ENCODE results near the gene AFDN.

AFDN gene

DNA sequence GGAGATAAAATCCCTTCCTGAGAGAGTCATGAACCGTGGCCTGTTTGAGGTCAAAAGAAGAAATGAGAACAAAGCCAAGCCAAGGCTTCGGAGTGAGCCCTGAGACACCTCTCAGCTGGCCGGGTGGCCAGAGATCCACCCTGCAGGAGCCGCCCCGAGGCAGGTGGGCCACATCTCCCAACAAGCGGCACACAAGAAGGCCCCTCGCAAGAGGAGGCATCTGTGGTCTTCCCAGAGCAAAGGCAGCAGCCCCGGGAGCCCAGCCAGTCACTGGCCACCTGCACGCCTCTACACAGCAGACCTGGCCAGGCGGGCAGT is 30.9 kb upstream of the AFDN start:
- in situ Hi-C loops (cut with HindIII; ENCODE audit: low sequenced_read_pairs) = no loop called here

DNA sequence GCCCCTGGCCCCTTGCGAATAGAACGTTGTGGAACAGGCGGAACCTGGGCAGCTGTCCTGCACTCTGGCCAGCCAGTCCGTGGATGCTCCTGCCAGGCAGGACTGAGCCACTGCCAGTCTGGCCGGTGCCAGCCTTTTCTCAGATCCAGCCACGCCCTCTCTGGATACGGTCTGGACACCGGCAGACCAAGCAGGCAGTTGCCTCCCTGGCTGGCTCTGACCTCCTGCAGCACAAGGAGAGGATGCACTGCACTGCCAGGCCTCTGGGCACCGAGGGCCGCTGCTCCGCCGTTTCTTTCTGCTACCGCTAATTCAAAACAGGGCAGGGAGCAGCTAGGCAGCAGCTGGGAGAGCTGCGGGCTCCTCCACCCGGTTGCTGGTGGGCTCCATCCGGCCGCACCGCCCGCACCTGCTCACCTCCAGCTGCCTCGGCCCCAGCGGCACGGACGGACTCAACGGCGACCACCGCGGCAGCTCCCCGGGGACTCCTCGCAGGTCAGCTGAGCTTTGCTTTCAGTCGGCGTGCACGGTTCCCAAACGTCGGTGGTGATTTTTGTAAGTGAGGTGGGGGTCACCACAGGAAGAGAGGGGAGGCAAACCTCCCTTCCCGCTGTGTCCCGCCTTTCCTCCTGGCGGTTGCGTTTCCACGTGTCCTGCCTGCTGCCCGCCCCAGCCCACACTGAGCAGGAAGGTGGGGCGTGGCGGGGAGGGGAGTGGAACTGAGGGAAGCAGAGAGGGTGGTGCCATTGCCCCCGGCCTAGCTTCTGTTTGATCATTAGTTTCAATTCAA is 30.3 kb upstream of the AFDN start:
- in situ Hi-C loops (cut with HindIII; ENCODE audit: low sequenced_read_pairs) = no loop called here

DNA sequence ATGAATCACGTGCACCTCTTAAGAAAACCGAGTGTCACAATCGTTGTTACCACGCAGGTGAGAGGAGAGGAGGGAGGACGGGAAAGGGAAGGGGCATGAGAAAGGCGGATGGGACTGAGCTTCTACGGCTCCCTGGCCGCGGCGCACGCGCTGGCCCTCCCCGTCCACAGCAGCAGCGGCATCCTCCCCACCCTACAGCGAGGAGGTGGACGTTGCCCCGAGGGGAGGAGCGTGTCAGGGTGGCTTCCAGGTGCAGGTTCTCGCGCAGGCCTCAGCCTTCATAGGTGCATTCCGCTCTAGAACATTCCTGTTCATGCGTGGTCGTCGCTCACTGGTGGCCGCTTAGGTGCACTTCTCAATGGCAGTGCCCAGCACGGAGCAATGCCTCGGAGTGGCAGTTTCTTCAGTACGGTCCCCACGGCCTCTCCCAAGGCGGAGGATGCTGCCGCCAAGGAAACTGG is 29.7 kb upstream of the AFDN start:
- in situ Hi-C loops (cut with HindIII; ENCODE audit: low sequenced_read_pairs) = no loop called here

DNA sequence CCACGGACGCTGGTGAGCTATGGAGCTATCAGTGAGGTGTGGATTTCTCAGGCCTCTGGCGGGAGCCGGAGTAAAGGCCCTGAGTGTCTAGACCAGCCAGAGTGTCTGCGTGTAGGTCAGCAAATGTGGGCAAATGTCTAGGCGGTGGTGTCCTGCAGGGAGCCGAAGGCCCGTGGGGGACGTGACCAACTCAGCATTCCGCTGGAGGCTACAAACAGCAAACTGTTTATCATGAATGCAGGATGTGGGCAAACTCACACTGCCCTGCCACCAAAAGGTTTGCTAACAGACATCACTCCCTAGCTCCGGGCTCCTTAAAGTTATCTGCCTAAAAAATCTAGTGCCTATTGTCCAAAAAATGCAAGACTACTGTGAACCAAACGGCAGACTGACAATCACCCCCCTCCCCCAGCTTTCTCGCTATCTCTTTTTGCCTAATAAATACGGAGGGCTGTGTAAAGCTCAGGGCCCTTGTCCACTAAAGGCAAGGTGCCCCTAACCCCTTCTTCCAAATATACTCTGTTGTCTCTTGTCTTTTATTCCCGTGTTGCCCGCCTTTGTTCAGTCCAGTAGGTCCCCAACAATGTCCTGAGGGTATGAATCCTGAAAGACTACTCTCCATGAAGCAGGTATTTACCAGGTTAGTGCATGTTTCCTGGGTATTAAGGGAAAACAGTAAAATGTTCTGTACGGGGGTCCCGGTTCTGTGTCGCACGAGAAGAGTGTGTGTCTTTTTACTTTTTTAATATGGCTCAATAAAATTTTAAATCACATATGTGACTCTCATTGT is 29.0 kb upstream of the AFDN start:
- in situ Hi-C loops (cut with HindIII; ENCODE audit: low sequenced_read_pairs) = no loop called here

DNA sequence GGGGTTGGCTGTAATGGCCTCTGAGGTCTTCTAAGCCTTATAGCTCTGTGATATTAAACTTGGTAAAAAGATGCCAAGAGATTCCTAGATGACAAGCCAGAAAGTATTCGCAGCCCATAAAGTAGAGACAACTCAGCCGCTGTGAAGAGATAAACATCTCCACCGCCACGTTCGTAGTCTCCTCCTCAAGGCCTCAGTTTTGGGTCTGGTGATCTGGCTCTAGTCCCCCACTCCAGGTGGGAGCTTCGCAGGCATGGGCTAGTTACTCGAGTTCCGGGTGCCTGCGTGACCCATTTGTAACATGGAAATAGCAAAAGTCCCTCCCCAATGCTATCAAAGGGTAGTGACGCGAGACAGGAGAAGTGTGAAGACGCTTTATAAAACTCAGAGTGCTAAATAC is 28.3 kb upstream of the AFDN start:
- in situ Hi-C loops (cut with HindIII; ENCODE audit: low sequenced_read_pairs) = no loop called here

DNA sequence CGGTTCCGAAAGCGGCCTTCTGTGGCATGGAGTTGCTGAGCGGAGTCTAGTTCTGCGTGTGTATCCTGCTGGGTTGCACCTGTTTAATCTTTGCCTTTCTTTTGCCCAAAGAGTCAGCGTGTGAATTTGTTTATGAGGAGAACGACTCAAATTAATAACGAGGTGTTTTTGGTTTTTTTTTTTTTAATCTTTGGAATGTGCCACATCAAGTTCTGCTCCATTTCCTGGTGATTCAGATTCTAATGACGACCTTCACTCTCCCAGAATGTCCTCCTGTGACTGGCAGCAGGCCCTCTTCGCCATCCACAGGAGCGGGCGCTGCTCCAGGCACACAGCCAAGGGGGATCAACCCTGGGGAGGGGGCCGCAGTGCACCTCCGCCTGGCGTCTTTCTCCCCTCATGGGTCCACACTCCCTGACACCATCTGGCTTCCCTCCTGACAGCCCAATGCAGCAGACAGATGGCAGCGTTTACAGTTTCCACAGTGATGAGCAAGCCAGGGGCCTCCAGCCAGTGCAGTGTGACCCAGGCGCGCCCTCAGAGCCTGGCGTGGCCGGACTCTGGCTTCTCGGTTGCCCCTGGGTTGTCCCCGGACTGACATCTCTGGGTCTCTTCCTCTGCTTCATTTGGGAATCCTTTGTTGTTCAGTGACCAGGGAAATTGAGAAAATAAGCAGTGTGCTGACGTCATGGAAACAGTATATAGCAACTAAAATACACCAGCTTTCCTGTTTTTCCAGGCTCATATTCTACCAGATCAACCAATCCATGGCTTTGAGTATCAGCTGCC is 27.5 kb upstream of the AFDN start:
- in situ Hi-C loops (cut with HindIII; ENCODE audit: low sequenced_read_pairs) = no loop called here

DNA sequence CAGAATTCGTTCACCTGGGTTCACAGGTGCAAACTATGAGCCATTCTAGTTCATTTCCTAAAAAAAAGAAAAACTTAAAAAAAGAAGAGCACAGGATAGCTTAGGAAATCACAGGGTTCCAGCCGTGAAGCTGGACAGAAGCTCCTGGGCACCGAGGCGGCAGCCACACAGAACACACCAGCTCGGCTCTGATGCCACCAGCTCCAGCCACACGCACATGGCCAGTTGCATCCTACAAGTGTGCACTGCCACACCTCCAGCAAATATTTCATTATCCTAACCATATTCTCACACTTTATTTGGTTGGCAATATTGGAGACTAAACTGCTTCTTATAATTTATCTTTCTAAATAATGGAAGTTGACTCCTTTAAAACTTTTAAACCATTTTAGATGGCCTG is 26.2 kb upstream of the AFDN start:
- in situ Hi-C loops (cut with HindIII; ENCODE audit: low sequenced_read_pairs) = no loop called here

DNA sequence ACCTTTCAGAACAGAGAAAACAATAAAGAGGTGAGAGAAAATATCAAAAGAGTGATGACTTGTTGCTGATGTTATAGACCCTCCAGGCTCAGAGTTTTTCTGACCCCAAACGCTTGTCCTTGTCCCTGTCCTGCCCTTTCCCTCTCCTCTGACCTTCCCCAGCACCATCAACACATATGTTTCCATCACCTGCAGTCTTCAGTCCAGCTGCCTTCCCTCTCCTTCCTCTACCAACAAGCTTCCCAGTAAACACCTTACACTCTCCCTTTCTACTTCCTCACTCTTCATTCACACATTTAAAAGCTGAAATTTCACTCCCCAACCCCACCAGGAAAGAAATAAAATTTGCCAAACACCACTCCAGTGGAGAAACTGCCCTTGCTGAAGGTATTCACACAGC is 25.4 kb upstream of the AFDN start:
- in situ Hi-C loops (cut with HindIII; ENCODE audit: low sequenced_read_pairs) = no loop called here

DNA sequence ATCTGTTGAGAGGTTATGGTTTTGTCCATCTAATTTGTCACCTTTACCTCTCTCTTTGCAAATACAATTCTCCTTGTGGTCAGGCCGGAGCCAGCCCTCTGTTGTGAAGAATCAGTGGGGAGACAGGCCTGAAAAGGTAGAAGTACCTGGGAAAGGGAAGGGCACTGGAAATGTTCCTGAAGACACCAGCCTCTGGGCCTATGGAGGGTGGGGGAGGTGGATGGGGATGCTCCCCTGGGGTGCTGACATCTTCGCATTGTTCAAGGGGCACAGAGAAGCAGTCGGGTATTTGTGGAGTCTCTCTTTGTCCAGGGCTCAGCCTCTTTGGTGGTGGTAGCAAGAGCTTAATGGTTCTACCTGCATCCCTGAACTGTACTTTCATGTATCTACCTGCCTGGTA is 24.4 kb upstream of the AFDN start:
- in situ Hi-C loops (cut with HindIII; ENCODE audit: low sequenced_read_pairs) = no loop called here

DNA sequence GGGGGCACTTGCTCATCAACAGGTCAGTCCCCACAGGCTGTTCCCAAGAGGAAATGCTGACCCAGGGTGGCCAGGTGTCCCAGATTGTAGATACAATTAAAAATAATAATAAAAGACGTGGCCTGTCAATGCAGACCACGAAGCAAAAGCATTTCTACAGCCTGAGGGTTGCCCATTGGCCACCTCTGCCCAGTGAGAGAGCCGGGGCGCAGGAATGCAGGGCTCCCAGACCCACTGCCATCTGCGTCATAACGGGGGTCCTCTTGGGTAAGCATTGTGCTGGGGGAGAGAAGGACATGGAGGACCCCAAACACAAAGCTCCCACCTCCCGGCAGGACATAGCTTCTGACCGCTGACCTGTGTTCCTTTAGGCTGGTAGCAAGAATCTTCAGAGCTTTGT is 22.9 kb upstream of the AFDN start:
- in situ Hi-C loops (cut with HindIII; ENCODE audit: low sequenced_read_pairs) = no loop called here

DNA sequence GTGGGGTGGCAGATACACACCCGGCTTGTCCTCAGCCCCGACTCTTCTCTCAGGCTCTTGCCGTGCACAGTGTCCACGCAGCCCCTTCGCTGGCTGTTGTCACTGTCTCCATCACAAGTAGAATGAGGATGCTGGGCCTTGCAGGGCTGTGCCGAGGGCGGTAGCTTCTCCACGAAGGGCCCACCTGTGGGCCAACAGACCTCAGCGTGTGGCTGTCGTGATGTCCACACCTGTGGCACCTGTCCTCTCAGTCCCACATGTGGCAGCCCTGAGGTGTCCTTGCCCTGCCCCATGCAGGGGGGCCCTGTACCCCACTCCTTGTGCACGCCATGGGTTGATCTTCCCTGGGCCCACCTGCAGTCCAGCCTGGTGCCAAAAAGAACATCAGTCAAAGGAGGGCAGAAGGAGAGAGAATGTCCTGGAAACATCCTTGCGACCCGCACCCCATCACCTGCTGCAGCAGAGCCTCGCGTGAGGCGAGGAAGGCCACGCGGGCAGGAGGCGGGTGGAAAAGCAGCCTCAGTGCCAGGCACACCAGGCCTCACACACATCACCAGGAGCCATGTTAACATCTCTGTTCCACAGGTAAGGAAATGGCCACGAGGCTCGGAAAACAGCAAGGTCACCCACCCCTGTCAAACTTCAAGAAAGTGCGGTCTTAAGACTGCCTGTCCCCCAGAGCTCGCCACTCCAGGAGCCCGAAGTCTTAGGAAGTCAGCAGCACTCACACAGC is 22.3 kb upstream of the AFDN start:
- in situ Hi-C loops (cut with HindIII; ENCODE audit: low sequenced_read_pairs) = no loop called here

DNA sequence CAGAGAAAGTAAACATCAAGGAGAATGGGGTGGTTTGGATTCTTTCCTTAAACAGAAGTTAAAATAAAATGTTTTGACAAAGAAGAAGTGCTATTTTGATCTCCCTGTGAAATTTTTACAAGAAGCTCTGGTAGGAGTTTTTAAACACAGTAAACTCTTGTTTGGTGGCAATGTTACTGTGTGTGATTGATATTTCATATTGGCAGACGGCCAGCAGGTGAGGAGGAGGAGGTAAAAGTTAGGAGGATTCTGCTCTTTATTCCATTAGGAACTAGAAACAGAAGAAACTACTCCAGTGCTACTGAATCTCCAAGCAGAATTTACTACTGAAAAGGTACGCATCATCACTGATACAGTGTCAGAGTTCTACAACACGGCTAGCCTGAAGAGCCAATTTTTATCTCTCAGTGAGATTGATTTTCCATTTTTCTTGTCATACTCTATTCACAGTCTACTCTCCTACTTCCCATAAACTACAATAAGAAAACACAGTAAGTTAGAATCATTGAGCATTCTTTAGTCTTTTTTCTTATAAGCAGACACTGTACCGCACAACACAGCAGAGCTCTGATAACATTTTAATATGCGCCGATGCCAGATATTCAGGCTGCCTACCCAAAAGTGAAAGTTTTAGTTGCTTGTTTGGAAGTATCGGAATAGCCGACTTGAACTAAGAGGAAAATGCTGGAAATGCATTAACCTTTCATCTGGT is 21.2 kb upstream of the AFDN start:
- in situ Hi-C loops (cut with HindIII; ENCODE audit: low sequenced_read_pairs) = no loop called here

DNA sequence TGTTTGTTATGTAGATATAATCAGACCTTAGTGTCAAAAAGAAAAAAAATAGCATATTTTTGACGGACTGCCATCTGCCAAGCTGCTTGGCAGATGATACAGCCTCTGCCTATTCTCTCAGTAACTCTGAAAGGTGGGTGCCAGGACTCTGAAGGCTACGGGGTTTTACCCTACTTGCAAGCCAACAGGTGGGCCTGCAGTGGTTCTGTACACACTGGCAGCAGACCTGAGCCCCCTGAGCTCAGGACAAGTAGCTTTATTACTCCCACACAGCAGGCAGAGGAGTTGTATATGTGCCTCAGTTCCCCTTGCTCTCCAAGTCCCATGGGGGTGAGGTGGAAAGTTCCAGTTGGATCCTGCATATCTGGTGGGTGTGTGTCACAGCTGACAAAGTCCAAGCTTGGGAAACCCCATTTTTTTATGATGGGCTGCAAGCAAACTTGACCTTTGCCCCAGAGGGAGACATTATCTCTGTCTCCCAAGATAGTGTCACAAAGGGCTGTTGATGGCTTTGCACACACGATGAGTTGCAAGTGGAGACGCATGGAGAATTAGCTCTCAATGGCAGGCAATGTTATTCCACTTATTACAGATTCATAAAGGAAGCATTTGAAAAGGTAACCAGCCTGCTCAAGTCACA is 20.5 kb upstream of the AFDN start:
- in situ Hi-C loops (cut with HindIII; ENCODE audit: low sequenced_read_pairs) = no loop called here

DNA sequence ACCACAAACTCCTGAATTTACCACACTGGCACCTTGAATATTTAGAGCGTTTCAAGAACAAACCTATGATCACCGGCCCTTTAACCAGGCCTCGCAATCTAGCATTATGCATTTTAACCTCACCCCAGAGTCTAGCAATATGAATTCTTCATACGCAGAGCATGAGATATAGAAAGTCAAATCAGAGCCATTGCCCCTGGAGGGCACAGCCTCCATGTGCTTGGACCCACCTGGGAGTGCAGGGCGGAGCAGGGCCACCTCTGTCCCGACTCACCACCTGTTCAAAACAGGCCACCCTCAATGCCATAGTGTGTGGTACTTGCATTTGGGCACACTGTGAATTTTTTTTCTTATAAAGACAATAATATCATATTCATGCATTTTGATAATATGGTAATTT is 19.5 kb upstream of the AFDN start:
- in situ Hi-C loops (cut with HindIII; ENCODE audit: low sequenced_read_pairs) = no loop called here

DNA sequence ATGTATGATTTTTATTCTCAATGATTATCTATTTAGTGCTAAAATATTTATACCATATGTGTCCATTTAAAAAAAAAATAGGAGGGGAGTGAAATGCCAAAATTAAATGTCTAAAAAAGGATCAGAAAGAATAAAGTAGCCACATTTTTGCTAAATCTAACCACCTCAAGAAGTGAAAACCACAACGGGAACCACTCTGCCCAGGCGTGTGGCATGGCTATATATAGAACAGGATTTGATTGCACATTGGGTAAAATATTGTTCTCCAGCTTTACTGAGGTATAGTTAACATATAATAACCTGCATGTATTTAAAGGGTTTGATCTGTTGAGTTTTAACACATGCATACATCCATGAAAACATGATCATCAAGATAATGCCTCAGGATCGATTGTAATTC is 19.0 kb upstream of the AFDN start:
- in situ Hi-C loops (cut with HindIII; ENCODE audit: low sequenced_read_pairs) = no loop called here

DNA sequence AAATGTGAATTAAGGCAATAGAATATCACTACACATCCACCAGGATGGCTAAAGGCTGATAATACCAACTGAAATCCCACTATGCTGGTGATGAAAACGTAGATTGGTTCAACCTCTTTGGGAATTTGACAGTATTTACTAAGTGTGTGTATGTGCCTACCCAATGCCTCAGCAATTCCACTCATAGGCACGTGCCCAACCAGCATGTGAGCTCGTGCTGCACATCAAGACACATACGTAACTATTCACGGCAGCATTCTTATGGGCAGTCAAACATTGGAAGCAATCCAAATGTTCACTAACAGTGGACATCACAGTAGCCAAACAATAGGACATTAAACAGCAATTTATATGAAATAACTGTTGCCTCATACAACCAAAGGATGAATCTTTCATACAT is 15.7 kb upstream of the AFDN start:
- in situ Hi-C loops (cut with HindIII; ENCODE audit: low sequenced_read_pairs) = no loop called here

DNA sequence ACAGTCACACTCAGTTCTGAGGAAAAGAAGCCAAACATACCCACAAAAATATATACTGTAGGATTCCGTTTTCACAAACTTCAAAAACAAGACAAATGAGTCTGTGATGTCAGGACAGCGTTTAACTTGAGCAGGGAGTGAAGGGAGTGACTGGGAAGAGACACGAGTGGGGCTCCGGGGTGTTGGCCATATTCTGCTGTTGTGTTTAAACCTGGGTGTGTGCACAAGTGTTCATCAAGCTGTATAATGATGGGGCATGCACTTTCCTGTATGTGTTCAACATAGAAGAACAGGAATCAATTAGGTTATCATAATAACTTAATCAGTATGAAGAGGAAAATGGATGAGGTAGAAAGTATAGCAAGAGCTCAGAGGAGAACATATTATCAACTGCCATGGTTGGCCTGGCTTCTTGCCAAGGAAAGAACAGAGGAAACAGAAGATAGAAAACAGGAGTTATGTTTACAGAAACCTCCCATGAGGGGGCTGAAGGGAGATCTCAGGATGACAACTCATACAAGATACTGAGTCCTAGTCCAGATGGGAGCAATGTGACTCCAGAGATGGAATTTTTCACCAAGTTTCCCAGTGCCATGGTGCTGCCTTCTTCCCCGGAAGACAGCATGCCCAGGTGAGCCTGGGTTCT is 15.1 kb upstream of the AFDN start:
- in situ Hi-C loops (cut with HindIII; ENCODE audit: low sequenced_read_pairs) = no loop called here

DNA sequence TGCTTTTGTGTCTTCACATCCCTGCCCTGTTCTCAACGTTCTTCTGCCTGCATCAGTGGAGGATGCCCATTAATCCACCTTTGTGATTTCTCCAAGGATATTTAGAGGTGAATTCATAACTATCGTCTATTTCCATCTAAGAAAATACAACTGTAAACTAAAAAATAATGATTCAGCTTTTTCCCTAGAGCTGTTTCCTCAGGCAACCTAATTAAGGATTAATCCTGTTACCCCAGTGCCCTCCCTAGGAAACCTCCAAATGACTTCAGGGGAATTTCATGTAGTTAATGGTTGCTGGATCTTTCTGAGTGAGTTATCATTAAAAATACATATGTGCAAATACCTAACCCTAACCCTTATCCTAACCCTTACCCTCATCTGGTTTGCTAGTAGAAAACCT is 14.6 kb upstream of the AFDN start:
- in situ Hi-C loops (cut with HindIII; ENCODE audit: low sequenced_read_pairs) = no loop called here

DNA sequence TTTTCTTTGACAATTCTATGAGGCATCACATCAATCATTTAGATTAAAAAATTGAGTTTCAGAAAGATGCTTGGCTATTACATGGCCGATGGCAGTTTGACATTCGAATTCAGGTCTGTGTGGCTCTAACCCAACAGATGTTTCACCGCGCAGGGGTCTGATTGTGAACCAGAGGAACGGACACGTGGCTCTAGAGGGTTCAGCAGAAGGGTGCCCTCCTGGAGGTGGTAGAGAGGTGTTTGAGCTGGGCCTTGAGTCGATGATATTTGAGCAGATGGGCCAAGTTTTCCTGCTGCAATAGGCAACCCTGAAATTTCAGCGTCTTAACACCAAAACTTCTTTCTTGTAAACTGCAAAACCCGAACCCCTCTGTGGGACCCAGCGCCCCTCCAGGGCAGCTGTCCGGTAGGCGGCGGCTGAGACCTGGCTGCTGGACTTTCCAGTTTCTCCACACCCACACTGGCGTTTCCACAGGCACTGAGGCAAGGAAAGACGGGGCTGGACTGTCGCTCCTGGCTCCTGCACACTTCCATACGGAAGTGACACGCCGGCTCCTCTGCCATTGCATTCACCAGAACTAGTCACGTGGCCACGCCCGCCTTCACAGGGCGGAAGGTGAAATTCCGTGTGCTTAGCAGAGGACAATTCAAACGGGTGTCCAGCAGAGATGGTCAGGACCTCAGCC is 11.3 kb upstream of the AFDN start:
- in situ Hi-C loops (cut with HindIII; ENCODE audit: low sequenced_read_pairs) = no loop called here

All from DLD1 (cell line).